ENCODE data around the gene PRLH.
"Not testable (repeated sequence)": the region's sequence is repeated elsewhere in the genome, so short reads cannot be mapped to it uniquely, and the experiment has no call there.

The PRLH gene

DNA sequence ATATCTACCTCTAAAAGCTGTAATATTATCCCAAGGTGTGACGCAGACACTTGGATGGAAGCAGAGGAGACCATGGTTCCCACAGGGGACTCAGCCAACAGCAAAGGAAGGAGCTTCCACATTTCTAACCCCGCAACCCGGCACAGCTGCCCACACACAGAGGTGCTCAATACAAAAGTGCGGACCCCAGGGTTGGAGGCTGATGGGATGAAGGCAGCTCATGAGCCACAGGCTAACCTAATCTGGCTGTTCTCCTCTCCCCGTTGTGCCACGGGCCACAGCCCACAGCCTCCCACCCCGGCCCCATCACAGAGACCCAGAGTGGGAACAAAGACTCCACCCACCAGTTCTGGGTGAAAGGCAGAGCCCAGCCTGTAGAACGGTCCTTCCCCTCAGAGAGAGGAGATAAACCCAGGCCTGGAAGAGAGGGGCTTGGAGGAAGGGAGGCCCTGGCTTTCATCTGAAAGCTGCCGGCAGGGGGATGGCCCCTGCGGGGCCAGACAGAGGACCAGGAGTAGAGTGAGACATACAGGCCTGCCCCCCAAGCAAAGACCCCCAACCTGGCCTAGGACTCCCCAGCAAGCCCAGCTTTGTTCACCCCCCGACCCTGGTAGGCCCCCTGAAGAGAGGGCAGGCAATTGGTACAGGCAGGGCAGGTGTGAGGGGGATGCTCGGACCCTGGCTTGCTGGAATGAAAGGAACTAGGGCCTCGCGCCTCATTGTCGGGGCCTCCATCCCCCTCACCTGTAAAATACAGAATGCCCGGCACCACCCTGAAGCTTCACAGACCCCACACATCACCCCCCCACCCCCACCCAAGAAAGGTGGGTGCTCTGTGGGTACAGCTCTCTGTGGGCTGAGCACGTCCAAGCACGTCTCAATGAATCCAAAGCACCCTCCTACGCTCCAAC lies 17.3 kb downstream of the PRLH start:
- DNase-seq, result no peak

DNA sequence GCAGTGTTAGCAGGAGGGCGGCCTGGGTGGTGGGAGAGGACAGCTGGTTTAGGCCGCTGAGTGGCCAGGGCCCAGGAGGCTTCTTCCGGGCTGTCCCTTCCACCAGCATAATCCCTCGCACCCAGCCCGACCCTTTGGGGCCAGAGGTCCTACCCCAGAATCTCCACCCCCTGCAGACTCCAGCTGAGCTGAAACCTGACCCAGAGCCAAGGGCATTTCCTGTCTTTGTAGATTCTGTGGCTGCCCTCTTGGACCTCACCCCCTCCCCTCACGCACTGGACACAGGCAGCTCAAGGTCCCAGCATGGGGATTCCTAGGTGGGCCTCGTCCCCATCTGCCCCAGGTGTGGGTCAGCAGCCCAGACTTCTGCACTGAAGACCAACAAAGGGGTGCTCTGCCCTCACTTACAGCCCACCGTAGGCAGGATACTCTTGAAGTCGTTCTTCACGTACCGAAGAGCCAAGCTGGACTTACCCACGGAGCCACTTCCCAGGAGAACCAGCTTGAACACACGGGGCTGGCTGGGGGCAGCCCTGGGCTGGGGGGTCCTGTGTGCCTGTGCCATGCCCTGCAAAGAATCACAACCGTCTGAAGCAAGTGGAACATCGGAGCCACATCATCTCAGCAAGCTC lies 19.3 kb downstream of the PRLH start:
- DNase-seq, result no peak

DNA sequence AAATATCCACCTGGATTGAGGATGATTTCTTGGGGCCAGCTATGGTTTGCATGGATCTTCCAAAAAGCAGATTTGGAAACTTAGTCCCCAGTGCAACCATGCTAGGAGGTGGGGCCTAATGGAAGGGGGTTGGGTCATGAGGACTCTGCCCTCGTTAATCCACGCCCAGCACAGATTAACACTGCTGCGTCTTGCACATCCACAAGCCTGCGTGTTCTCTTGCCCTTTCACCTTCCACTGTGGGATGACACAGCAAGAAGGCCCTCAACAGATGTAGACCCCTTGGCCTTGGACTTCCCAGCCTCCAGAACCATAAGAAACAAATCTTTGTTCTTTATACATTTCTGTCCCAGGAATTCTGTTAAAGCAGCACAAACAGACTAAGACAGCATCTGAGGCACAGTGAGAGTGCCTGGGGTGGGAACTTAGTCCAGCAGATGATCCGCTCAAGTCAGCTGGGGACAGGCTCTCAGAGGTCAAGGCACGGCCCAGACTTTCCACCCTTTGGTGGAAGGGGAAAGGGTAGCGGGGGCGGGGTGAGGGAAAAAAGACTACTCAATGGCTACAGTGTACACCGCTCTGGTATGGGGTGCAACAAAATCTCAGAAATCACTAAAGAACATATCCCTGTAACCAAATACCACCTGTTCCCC lies 21.8 kb downstream of the PRLH start:
- DNase-seq, result no peak

DNA sequence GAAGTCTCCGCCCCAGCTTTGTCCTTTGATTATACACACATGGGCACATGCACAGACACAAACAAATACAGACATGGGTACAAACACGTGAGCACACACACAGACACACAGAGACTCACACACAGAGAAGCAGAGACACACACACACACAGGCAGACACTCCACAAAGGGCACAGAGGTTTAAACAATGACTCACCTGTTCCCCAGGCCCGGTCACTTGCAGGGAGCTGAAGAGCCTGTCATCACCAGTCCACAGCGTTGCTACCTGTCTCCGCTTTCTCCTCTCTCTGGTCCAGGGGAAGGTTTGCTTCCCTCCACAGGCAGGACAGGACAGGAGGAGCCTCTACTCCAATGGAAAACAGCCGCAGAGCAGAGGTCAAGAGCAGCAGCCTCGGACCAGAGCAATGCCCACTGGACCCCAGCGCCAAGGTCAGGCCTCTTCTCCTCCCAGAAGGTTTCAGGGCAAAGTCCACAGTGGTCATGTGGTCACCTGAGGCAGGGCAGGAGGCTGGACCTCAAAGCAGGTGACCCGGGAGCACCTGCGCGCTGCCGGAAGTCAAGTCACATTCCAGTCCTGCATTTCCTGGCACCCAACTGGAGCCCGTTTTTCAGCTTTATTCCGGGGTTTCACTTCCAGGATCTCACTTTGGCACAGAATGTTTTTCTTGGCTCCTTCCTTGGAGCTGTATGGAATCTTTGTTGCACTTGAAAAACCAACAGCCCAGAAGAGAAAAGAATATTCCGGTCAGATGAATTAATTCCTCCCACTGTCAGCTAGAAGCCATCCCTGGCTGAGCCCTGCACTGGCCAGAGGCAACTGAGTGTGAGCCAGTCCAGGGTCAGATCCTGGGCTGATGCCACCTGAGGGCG lies 24.1 kb downstream of the PRLH start, which contains the start of gene RAB17:
Gene RAB17, minus strand, starts transcription at position 463 of the 869 bp plus-strand sequence. CDS start 4,580 bp downstream, outside the sequence.
- DNase-seq, result peak; percentile 80

DNA sequence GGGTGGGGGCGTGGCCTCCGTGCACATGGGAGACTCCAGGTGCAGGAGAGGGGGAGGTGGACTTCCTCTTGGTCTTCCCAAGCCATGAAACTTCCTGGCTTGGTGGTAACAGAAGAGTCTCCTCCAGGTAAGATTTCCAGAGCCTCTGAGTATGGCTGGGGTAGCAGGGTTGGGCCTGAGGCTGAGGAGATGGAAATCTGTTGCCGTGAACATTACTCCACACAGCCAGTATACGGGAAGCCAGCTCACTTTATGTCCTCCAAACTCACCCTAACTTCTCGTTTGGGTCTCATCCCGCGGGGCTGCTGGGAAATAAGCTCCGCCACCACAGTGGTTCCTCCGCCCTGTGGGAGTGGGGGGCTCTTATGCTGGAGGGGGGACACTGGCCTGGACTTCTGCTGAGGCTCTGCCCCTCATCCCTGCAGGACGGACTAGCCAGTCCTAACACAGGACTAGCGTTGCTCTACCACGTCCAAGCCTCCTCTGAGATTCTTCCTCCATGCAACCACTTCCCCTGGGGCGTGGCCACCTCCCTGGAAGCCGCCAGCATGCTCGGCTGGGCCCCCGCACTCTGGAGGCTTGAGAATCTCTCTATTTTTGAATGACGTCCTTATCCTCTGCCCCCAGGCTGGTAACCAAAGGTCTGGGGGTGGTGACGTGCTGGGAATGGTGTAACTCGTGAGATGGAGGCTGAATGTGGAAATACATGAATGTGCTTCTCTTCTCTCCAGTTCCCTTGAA lies 24.9 kb downstream of the PRLH start:
- peak; percentile 57 for DNase-seq

DNA sequence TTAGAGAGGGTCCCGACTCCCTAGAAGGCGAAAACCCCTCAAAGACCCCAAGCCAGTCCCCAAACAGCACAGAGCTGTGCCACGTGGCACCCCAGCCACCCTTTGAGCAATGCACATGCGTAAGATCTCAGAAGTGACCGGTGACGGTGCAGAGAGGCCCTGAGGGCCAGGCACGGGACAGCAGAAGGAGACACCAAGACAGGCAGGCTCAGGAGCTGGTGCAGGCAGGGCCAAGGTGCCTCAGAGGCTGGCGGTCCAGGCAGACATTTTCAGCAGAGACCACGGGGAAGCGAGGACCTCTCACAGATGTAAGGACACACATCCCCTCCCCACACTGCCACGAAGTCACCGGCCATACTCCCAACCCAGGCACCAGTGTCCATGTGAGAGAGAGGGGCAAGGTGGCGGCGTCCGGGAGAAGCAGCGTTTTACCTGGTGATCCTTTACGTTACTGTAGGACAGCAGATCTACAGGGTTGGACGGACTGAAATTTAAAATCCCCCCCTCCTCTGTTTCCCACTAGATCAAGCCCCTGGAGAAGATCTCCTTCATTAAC lies 26.1 kb downstream of the PRLH start:
- DNase-seq, result no peak

DNA sequence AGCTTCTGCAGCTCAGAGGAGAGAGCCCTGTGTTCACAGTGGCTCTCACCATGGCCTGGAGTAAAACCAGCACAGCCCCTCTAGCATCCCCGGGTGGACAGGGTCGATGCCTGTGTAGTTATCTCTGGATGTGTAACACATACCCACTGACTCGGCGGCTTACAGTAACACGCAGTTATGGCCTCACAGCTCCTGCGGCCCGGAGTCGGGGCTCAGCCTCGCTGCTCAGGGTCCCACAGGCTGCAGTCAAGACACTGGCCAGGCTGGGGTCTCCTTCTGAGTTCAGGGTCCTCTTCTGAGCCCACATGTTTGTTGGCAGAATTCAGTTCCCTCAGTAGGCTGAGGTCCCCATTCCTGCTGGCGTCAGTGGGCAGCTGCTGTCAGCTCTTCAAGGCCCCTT lies 26.7 kb downstream of the PRLH start:
- no peak for DNase-seq

DNA sequence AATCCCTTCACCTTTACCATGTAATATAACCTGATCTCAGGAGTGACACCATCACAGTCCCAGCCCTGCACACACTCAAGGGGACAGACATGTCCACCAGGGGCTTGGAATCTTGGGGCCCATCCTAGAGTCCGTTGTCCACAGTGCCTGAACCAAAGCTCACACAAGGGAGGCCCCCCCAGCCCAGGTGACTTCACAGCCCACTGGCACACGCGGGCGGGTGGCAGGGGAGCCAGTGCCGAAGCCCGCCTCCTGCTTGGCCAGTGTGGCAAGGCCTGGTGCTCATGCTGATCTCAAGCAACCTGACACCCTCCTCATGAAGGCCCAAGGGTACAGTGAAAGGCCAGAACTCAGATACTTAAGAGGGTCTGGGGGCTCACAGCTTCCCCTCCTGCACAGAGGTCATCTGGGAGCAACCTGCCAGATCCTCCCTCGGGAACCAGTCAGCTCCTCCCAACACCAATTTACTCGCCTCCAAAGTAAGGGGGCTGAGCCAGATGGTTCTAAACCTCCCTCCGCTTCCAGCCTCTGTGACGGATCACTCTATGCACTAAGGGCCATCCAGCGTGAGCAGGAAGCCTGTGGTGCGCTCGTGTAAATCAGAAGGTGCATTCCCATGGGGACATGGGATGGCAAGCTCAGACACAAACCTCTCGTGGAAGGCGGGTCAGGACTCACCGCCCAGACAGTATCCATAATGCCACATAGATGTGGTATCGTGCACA lies 27.4 kb downstream of the PRLH start:
- no peak for DNase-seq

DNA sequence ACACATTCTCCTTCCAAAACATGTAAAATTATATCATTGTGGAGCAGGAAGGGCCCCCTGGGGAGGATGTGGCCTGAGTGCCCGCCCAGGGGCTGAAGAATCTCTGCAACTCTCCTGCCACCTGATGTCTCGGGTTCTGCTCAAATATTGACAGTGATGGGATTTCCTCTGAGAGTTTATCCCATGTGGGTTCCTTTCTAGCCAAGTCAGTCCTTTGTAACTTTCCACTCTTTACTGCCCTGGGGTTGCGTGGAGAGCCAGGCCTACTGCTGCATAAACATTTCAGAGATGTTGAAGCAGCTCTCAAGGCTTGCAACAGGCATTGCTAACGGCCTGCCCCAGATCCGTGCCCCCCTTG lies 28.1 kb downstream of the PRLH start:
- no peak for DNase-seq

DNA sequence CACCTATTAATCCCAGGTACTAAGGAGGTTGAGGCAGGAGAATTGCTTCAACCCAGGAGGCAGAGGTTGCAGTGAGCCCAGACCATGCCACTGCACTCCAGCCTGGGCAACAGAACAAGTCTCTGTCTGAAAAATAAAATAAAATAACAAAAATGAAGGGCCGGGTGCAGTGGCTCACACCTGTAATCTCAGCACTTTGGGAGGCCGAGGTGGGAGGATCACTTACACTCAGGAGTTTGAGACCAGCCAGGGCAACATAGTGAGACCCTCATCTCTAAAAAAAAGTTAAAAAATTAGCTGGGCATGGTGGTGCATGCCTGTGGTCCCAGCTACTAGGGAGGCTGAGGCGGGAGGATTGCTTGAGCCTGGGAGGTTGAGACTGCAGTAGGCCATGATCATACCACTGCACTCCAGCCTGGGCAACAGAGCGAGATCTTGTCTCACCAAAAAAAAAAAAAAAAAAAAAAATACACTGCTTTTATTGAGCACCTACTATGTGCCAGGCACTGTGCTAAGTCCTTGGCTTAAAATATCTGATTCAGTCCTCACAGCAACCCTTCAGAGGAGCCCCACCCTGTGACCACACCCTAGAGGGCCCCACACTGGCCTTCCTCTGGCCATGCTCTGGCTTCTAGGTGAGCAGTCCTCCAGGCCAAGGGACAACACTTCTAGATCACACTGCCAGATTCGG lies 29.6 kb downstream of the PRLH start:
- not testable (repeated sequence) for DNase-seq

DNA sequence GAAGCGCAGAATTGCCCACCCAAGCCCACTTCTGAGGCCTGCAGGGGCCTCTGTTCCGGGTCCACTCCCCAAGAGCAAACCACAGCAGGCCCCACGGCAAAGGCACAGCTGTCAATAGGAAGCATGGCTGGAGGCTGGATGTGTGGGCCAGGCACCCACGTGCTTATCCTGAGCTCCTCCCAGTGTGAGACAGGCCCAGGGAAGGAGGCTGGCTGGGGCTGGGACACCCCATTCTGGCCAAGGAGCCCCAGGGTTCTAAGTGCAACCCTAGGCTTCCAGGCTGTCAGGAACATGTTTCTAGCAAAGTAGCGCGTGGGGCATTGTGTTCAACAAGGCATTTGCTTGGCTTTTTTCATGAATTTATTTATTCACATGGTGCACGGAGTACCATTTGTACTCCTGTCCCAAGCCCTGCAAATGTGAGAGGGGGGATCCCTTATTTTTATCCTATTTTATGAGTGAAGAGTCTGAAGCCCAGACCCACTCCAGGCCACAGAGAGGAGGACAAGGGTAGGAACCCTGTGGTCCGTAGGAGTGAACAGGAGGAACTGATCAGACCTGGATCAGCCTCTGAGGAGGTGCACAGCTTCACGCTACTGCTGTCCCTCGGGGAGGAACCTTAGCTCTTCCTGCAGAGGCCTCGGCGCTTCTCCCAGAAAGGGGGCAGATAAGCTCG lies 30.3 kb downstream of the PRLH start:
- no peak for DNase-seq

DNA sequence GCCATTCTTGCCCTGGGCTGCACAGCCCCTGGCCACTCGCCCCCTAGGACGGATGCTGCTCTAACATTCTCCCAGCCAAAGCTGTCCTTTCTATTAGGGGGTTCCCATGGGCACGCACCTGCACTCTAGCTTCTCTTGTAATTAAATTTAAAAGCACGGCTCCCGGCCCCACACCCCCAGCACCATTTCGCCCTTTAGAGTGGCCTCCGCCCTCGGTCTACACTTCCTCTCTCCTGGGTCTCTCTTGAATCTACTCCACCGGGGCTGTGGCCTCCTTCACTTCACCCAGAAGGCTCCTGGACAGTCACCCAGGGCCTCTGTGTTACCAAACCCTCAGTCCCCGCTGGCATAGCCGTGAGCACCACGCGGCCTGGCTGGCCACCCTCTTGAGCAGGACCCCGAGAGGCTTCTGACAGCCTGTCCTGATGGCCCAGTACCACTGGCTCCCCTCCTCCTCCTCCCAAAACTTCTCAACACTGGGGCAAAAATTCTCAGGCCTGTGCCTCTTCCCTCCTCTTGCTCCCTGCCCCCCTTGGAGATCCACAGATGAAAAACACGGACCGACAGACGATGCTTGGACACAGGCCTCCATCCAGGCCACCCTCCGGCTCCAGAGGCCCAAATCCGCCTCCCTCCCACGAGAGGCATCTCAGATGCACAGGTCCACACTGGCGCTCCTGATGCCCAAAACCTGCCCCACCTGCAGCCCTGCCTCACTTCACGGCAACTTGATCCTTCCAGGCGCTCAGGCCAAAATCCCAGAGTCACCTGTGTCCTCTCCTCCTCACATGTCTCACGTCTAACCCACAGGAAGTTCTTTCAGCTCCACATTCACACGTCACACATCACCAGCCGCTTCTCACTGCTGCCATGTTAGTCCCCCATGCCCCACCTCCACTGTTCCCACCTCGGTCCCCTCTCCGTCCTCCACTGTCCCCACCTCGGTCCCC lies 31.1 kb downstream of the PRLH start:
- DNase-seq, result no peak

DNA sequence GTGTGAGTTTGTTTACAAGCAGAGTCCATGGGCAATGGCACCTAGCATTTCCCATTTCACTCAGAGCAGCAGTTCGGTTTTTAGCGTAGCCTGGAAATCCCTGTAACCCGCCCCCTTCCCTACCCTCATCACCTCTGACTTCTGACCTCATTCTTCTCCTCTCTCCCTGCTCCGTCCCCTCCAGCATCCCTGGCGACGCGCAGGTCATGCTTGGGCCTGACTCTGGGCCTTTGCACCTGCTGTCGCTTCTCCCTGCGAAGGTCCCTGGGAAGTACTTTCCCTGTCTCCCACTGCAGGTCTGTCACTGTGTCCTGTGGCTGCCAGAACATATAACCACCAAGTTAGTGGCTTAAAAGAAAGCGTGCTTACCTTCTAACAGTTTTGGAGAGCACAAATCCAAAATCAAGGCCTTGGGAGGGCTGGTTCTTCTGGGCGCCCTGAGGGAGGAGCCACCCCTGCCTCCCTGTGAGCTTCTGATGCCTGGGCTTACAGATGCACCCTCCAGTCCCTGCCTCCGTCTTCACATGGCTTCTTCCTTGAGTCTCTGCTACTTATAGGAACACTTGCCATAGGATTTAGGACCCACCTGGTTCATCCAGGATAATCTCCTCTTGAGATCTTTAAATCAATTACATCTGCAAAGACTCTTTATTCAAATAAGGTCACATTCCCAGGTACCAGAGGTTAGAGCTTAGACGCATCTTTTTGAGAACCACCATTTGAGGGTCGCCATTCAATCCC lies 32.3 kb downstream of the PRLH start:
- no peak for DNase-seq

DNA sequence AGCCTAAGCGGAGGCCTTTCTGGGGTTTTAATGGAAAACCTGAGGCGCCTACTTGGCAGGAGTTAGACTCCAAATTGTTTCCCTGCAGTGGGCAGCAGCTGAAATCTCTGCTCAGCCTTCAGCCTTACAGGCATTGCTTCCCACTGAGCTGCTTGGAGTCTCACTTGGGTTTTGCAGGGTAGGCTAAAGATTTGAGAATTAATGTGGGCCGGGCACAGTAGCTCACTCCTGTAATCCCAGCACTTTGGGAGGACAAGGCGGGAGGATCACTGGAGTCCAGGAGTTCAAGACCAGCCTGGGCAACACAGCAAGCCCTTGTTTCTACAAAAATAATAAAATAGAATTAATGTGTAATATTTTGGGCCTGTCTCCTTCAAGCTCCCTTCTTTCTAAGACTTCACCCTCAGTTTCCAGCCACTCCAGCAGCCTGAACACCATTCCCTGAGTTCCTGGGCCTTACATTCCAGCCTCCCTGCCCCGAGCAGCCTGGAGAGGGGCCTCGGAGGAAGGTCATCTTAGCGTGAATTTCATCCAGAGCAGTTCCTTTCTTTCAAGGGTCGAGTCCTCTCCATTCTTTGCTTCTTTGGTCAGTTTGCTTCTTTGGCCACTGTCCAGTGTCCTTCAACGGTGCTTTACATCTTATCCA lies 33.2 kb downstream of the PRLH start:
- no peak for DNase-seq

DNA sequence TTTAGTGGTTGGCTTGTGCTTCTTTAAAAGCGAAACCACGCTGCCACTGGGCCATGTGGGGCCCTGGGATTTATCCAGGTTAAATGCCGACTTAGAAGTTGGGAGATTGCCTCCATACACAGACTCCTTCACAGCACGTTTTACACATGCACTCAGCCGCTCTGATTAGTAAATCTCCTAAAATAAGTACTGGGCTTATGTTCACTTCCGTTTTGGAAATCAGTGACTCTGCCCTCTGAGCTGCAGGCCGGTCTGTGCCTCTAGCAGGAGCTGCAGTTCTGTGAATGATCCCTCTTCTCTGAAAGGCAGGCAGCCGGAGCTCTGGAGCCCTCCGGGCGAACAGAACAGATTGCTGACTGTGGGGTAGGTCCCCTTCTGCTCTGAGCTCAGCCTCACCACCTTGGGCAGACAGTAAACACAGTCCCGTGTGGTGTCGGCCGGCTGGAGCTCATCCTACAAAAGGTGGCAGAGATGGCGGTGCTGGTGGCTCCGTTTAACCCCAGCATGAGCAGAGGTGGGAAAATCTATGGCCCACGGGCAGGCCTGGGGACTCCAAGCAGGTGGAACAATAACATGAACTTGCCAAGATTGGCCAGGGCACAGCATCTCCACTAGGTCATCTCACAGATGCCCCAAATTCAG lies 34.0 kb downstream of the PRLH start:
- DNase-seq, result no peak

DNA sequence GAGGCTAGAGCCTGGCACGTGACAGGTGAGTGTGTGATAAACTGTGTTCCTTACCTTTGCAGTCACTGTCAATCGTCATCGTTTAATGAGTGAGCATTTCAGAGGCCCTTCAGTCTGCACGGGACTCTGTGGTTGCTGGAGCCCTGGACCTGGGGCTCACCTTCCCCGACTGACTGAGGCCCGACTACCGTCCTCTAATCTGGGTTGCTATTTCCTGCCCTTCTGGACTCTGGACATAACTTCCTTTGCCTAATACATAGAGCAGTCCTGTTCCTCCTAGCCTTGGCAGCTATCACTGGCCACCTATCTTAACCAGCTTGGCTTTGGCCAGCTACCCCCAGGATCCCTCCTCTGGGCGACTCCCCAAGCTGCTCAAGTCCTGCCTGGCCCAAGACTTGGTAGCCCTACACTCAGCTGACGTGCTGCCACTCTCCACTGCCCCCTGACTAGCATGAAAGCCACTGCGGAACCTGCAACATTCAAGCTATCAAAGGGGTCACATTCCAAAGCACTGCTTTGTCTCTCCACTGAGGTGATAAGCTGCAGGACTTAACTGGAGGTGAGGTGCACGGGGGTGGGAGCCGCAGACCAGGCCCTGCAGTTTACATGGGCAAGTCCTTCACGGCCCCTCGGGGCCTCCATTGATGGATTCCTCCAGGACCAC lies 35.2 kb downstream of the PRLH start:
- no peak for DNase-seq

Measured in NCI-H510A treated with DMSO at 0.1 percent for 48 hours (cell line).